CD4-positive, alpha-beta T cell treated with Interleukin-21 for 1 hour (primary cell): ENCODE measurements around the gene SLC35F3.

ENCODE experiments used
- DNase-seq: peaks from one replicate; pipeline ENCODE4 v3.0.0-alpha.2; 2020

SLC35F3 gene

DNA sequence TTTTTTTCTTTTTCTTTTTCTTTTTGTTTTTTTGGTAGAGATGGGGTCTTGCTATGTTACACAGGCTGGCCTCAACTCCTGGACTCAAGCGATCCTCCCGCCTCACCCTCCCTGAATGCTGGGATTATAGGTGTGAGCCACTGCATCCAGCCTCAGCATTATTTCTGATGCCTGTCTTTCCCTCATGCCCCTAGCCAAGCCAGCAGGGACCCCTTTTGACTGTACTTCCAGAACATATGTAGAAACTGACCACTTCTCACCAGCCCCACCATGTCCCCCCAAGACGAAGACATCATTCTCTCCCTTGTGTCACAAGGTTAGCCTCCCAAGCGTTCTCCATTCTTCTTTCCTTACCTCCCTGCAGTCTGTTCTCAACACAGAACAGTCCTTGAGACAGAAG is 360.8 kb downstream of the SLC35F3 start:
- no peak for DNase-seq

DNA sequence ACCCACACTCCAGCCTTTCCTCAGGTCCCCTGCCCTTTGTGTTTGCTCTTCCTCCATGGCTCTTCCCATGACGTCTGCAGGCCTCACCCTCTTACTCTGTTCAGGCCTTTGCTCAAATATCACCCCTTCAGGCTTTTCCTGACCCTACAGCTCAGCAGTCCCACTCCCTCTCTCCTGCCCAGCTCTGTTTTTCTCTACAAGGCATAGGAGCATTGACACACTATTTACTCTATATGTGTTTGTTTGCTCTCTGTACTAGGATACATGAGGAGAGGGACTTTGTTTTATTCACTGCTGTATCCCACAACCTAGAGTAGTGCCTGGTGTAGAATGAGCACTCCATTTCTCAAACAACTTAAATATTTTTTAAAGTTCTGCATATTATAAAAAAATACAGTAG is 361.4 kb downstream of the SLC35F3 start:
- no peak for DNase-seq

DNA sequence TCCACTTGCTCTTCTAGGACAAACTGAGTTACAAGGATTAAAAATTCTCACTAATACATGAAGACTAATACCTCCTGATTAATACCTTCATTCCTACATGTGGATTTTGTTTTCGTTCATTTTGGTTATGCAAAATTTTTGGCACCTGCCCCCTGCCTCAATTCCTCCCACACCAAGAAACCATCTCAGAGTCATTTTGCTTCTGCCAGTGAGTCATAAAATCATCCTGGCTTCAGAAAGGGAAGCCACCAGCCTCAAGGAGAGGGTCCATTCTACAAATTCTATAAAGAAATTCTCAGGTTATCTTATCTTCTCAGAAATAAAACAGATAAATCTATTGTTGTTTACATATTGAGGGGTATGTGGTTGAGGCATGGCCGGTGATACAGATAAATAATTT is 365.6 kb downstream of the SLC35F3 start:
- no peak for DNase-seq

DNA sequence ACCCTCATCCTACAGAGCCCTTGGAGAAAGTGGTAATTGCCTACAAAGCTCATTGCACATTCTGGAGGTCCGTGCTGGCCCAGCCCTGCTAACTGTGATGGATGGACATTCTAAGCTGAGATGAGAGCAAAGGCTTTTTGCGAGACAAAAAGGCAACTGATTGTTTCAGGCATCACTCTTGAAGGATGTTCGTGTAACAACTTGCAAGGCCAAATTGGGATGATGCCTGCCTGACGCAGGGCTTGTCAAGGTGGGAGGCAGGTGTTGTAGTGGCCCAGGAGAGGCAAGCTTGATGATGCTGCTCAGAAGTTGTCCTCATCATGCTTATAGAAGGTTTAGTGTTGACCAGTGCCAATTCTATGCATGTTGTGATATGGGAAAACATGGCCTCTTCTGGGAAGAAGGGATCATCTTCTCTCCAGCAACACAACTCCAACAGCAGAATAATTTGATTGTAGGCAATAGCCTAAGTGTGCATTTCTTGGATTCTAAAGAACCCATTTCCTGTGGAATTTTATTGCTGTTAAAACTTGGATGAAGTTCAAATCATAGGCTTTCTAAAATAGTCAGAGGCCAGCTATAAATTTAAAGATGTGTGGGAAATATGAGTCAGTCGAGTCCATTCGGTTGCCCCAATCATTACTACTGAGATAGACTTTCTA is 366.2 kb downstream of the SLC35F3 start:
- no peak for DNase-seq

DNA sequence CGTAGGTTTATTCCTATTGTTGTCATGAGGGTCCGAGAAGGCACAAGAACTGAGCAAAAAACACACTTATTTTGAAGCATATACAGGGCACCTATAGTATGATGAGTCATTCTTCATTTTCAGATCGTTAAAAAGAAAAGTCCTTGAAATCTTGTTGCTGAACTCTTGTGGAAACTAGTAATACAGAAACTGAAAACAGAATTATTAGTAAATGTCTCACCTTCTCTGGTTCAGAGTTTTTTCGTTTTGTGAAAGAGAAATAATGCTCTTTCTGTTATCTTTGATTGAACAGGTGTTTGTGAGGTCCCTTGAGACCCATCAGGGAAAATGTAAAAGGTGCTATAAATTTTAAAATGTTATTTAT is 366.7 kb downstream of the SLC35F3 start:
- DNase-seq, result no peak

DNA sequence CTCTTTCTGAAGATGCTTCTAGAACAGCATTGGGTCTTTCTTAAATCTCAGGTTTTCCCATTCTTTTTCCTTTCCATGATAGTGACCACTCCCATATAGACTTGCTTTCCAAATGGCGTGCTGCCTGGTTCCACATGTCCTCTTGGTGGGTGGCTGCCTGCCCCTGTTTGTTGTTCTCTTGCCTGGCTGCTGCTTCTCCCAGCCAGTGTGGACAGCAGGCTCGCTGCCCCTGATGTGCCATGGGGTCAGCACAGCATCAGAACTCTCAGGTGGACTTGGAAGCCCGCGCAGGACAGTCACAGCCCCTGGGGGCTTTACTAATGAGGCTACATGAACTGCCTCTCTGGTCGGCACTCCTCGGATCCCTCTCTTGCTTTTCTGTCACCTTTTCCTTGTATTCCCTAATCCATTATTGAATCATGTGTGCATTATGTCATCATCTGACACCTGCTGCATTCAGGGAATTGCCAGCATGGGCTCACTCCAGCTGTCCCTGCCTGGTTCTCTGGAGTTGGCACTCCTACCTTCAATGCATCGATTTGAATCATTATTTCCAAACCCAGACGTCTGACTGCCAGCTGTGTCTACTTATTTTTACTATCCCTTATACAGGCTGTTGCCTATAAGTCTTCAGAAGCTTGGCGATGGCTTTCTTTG is 368.3 kb downstream of the SLC35F3 start:
- DNase-seq, result no peak

DNA sequence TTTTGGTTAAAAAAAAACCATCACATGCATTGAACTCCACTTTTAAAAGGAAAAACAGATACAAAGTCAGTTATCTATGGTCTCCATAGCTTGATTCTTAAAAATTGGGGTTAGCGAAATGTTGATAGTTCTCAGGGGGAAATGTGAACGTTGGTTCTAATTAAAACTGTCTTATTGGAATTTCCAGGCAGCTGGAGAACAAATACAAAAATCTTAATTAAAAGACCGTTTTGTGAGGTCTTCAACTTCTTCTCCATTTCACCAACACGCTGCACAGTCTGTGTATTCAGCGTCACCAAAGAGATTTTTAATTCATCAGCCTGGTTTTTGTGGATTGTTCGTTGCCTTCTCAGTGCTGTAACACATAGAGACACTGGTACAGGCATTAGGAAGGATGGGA is 369.5 kb downstream of the SLC35F3 start:
- DNase-seq, result no peak

DNA sequence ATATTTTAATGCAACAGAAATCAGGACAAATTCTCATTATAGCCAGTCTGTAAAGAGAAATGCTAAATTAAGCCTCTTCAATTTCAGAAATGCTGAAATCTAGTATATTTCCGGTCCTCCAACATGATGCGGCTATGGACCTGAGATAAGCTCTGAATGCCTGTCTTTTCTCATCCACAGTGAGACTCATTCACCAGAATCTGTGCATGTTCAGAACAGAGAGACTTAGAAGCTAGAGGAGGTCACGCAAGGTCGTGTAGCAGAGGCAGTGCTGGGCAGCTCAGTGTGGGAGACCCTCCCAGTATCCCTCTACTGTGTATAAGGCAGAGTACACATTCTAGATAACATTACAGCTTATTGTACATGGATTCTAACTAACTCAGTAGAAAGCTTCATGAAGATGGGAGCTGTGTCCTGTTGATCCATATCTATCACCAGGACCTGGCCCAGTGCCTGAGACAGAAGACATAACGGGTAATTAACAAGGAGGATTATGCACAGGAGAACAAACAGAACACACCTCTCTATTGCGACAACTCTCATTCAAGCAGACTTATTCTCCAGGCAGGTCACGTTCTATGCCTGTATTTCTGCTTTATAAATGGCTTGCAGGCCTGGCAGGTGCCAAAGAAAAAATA is 371.8 kb downstream of the SLC35F3 start:
- no peak for DNase-seq

DNA sequence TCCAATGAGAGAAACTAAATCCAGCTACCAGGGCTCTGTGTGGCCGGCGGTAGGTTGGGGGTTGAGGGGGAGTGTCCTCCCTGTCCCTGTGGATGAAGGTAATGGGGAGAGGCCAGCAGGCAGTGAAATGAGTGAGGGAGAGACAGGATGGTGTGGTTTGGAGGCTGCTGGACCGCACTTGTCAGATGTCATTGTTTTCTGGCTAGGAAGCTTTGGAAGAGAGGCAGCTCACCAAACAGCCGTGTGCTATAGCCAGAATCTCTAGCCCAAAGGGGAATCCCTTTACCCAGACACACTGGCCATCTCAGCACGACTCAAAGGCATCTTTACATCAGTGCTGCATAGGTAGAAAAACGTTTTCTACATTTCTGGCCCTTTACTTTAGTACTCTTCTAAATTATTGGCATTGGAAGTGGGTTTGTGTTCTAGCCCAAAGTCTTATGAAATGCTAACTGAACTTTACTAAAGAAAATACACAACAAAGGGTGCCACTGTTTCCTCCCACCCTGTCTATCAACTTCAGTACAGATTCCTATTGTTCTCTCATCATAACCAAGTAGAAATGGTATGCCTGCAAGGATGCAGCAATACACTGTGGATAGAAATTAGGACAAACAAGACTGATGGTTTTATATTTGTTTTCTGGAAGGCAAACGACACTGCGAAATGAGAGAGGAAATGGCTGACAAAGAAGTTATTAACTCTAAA is 372.8 kb downstream of the SLC35F3 start:
- no peak for DNase-seq

DNA sequence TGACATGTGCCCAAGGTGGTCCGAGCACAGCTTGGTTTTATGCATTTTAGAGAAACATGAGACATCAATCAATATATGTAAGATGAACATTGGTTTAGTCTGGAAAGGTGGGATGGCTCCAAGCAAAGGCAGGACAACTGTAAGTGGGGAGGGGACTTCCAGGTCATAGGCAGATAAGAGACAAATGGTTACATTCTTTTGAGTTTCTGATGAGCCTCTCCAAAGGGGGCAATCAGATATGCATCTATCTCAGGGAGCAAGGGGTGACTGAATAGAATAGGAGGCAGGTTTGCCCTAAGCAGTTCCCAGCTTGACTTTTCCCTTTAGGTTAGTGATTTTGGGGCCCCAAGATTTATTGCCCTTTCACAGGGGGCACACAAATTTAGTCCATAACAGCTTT is 374.5 kb downstream of the SLC35F3 start:
- DNase-seq, result no peak

DNA sequence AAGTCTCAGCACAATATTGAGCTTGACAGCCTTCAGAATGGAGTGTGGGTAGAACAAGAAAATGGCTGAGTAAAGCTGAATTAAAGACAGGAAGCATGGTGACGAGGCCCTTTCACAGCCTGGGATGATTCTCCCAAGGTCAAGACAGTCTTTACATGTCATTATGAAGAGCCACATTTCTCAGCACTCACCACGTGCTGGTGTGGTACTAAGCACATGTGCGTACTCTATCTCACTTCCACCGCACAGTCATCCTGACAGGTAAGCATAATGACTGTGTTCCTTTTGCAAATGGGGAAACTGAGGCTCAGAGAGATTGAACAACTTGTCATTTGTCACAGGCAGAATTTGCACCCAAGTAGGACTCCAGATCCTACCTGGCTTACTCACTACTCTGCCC is 376.0 kb downstream of the SLC35F3 start:
- DNase-seq, result no peak

DNA sequence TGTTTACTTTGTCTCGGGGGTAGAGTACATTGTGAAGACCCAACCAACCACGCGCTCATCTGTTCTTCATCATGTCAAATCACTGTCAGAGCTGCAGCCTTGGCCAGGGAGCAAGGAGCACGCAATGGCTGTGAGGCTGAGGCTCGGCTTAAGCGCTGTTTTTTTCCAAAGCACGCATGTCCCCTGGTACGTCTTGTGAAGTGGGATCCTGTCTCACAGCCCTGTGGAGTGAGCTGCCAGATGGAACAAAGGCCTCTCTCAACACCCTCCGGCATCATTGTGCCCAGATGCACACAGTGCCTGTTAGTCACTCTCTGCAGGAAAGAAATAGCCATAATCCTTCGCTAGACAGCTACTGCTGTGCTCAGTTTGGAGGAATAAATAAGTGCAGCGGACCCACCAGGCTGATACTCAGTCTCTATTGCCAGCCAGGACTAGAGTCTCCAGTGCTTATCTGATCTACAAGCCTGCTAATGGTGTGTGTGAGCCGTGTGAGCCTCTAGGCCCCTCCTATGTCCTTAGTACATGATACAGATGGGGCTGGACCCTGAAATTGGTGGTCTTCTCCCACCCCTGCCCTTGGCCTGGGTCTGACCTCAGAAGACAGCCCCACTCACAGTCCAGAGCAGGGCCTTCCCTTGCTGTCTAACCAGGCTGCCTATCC is 377.5 kb downstream of the SLC35F3 start:
- no peak for DNase-seq

DNA sequence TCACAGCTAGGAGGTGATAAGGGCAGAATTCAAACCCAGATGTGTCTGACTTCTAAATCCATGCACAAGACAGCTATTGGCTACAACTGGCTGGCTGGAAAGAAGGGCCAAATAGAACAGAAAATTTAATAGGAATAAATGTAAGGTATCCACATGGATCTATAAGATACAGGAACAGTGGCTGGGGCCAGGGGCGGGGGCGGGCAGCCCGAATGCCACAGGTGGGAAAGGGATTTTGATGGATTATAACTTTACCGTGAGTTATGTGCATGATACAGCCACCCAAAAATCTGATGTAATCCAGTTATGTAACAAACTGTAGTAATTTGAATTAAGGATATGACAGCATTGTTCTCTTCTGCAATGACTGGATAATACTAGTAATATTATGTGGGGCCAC is 381.7 kb downstream of the SLC35F3 start:
- DNase-seq, result no peak

DNA sequence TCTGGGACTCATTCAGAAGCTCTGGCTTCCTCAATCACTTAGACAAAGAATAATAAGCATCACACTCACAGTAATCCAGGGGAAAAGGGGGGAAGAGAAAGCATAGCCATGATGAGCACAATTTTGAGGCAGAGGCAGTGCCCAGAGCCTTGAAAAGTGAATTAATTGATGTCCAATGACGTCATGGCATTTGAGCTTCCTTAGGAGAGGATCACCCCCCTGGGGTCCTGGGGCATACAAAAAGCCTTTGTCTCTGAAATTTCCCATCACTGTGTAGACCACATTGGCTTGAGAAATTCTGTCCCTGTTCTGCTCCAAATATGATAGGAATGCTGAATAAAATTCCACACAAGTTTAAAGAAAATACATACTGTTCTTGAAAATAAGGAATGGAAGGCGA is 384.5 kb downstream of the SLC35F3 start:
- no peak for DNase-seq

DNA sequence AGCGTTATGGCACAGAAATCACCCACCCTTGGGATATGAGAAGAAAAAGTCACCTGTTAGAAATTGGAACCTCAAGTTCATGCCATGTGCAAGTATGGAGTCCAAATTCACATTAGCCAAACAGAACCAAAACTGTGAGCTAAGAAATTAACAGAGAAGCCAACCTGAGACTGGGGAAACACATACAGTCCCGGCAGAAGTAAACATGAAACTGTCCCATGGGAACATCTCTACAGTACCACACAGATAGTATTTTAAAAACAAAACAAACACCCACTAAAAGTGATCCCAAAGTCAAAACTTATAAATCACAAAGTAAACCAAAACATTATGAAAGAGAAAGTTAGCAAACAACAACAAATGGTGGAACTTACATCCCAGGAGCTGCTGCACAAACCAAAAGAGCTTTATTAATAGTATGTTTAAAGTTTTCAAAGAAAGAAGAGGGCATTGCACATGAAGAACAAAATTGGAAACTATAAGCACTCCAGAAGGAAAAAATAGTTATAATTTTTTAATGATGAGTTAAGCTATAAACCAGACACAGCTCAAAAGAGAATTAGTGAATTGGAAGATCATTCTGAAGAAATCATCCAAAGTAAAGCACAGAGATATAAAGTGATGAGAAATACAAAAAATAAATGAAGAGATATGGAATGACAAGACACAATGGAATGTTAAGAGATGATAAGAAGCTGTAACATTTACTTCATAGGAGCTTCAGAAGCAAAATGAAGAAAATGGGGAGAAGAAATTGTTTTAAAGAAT is 385.2 kb downstream of the SLC35F3 start:
- no peak for DNase-seq

DNA sequence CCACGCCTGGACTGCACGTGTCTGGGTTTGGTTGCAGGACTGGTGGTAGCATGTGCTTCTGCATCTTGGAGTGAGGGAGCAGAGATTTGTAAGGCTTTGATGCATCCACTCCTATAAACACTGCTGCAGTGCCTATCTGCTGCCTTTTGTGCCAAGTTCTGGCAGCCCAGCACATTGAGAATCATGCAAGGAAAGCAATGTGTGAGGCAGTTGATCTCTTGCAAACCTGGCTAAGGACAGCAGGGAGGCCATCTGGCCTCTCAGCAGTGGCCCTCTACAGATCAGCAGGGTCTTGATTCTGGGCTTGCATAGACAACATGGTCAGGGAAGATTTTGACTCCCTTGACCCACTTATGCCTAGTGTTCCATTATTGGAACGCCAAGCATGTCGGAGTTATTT is 387.5 kb downstream of the SLC35F3 start:
- DNase-seq, result no peak

DNA sequence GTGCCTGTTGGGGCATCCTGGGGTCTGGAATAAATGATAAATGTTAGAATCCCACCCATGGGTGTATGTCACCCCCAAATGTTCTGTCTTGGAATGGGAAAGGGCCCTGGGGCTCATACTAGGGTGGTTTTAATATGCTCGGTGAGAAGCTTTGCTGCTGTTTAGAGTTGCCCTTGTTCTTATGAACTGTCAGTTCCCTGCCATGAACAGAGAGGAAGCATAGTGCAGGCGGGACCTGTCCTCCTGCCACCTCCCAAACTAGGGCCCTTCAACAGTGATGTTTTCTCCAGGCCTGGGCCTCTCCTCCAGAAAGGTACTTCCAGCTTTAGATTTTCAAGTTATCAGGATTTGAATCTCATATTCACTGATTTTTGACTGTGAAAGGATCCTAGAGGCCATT is 388.1 kb downstream of the SLC35F3 start:
- DNase-seq, result no peak

DNA sequence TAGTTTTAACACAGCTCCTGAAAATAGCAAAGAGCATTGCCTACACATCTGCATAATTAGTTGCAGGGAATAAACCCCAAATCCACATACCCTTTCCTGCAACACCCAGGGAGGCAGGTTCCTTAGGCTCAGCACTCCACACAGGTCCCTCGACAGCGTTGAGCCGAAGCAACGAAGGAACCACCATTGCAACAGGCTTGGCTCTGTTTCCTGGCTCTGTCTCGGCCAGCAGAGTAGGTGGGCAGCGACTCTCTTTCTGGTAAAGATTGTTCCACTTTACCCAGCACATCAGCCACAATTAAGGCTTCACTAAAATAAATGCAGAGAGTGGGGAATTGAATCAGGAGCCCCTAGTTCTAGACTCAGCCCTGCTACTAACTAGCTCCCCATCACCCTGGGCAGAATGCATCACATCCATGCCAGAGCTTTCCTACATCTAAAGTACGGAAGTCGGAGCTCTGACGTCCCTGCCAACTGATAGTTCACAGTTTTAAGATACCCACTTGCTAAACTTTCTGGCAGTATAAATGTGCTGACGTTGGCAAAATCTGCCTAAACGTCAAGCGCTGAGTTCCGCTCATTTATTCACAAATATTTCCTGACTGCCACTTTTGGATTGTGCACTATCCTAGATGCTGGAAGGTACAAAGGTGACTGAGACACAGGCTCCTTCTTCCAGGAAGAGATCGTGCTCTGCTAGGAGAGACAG is 389.8 kb downstream of the SLC35F3 start:
- no peak for DNase-seq

DNA sequence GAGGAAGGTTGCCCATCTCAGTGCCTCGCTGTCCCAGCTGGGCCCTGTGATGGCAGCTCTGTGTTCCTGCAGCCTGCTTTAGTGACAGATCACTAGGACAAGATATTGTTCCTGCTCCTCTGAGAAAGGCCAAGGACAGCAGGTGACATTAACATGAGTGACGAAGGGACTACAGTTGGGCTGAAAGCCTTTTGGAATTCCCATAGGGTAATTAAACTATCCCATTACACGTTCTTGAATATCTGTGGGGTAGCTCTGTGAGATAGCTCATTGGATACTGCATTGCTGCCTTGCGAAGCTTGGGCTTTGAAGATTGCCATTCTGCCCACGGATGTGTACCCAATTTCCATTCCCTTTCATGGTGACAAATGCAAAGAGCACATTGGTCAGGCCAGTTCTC is 390.6 kb downstream of the SLC35F3 start:
- no peak for DNase-seq

DNA sequence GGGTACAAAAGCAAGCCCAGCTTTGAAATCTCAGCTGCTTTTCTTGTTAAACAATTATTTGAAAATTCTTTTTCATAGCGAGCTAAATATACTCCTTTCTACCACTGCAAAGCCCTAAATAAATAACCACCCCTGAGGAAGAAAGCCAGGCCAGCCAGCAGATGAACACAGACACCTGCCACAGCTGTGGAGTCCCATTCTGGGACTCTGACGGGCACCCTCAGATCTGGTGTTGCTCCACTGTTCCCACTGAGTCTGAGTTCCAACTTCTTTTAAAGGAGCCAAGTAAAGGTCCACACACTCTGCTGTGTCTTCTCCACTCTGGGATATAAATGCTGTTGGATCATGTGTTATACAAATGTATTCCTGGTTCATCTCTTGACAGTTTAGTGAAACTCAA is 391.1 kb downstream of the SLC35F3 start:
- DNase-seq, result no peak

DNA sequence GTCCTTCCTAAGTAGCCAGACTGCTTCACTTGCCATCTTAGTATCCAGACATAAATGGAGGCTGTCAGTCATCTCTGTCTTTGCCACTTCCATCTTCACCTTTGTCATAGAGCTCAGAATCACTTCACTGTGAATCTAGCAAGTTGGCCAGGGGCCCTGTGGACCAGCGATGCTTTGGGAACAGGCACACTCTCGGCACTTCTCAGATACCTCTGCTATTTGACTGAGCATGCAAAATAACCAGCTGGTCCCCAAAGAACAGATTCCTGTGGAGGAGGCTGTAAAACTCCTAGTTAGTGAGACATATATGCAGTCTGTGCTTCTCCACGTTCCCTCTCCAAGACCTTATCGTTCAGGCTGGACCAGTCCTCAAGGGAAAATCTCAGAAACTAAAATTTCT is 392.0 kb downstream of the SLC35F3 start:
- DNase-seq, result no peak

DNA sequence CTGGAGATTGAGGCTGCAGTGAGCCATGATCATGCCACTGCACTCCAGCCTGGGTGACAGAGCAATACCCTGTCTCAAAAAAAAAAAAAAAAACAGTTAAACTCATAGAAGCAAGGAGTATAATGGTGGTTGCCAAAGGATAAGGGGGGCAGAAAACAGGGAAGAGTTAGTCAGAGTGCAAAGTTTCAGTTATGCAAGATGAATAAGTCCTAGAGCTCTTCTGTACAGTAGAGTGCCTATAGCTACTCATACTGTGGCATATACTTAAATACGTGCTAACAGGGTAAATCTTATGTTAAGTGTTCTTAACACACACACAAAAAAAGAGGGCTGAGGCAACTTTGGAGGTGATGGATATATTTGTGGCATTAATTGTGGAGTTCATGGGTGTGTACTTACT is 393.2 kb downstream of the SLC35F3 start:
- DNase-seq, result no peak
